ENCODE data around the gene GPR135.

Gene GPR135

GRCh38 chr14:59422069-59422881, 42.9 kb downstream of the GPR135 start:
- DNase-seq (ENCODE audit: low spot score) = no peak

GRCh38 chr14:59419303-59419702, 45.9 kb downstream of the GPR135 start:
- DNase-seq (ENCODE audit: low spot score) = no peak

GRCh38 chr14:59417311-59417710, 47.9 kb downstream of the GPR135 start:
- DNase-seq (ENCODE audit: low spot score) = no peak

- no peak for DNase-seq (ENCODE audit: low spot score)
These were observed 49.2 kb downstream of the GPR135 start for GRCh38 chr14:59415836-59416602.

All from CD4-positive, alpha-beta T cell treated with Interleukin-2 at 100 ng/mL for 4 hours (primary cell).